Measurements from ENCODE around the gene MED12L. TPM values are rescaled to one million over a fixed set of nuclear protein-coding genes. Genes with fewer than 3 reads are reported as not detected.

The MED12L gene
- total RNA-seq, 1 donor from 2014 or later: 0.43 TPM

GRCh38 chr3:151183265-151183671, 97.8 kb downstream of the MED12L start:
- Histone ChIP-seq H3K36me3 (no peaks in the 10 kb centered on the region), H3K27me3 (no peaks in the 10 kb centered on the region), H3K4me3 (no peak overlapping the region), H3K9me3 (no peaks in the 10 kb centered on the region), H3K4me1 (no peaks in the 10 kb centered on the region), H3K27ac (no peak overlapping the region)
- intact Hi-C loops (cut with DNase I): no loop called here
- TF ChIP-seq, protein P1, sequence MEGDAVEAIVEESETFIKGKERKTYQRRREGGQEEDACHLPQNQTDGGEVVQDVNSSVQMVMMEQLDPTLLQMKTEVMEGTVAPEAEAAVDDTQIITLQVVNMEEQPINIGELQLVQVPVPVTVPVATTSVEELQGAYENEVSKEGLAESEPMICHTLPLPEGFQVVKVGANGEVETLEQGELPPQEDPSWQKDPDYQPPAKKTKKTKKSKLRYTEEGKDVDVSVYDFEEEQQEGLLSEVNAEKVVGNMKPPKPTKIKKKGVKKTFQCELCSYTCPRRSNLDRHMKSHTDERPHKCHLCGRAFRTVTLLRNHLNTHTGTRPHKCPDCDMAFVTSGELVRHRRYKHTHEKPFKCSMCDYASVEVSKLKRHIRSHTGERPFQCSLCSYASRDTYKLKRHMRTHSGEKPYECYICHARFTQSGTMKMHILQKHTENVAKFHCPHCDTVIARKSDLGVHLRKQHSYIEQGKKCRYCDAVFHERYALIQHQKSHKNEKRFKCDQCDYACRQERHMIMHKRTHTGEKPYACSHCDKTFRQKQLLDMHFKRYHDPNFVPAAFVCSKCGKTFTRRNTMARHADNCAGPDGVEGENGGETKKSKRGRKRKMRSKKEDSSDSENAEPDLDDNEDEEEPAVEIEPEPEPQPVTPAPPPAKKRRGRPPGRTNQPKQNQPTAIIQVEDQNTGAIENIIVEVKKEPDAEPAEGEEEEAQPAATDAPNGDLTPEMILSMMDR (IDR thresholded peaks at IDR 0.05): no peak
- DNase-seq (ENCODE audit: low spot score in 2 of 2): no peak

DNA sequence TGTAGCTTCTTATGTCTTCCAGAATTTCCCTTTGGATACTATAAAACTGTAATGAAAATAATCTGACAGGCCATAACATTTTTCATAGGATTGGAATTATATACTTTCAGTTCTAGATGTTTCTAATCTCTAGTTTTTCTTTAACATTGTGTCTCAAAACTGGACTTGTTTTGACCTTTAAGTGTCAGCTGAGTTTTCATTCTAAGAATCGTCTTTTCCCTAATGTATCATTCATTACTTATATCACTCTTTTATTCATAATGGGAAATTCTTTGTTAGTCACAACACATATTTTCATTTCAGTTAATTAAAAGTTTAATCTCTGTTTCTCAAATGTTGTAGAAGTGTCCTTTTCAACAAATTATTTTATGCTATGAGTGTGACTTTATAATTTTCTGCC, 105.6 kb downstream of the MED12L start:
- H3K27ac ChIP-seq: no peak overlapping the region
- no peak overlapping the region for H3K4me3 ChIP-seq
- TF ChIP-seq, protein P1 (IDR thresholded peaks at IDR 0.05): no peak
- no peaks in the 10 kb centered on the region for H3K9me3 ChIP-seq
- H3K4me1 ChIP-seq: no peaks in the 10 kb centered on the region
- DNase-seq (ENCODE audit: low spot score in 2 of 2): no peak
- no peaks in the 10 kb centered on the region for H3K36me3 ChIP-seq
- intact Hi-C loops (cut with DNase I): no loop called here
- H3K27me3 ChIP-seq: no peaks in the 10 kb centered on the region

DNA sequence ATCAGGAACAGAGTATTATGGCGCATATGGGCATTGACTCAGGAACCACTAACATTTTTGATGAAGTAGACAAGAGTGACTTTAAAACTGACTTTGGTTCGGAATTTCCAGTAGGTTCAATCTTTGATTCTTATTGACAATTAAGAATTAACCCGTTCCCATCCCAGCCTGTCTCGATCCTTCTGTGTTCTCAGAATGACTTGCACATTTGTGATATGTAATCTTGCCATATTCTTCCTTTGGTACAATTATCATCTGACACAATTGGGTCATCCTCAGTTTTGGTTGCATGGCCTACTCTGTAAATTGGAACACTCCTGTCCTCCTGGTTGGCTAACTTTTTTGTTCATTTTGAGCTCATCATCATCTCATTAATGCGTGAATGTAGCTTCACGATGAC, 107.1 kb downstream of the MED12L start:
- H3K4me3 ChIP-seq: no peak overlapping the region
- intact Hi-C loops (cut with DNase I): no loop called here
- no peaks in the 10 kb centered on the region for H3K4me1 ChIP-seq
- TF ChIP-seq, protein P1 (IDR thresholded peaks at IDR 0.05): no peak
- DNase-seq (ENCODE audit: low spot score in 2 of 2): no peak
- H3K36me3 ChIP-seq: no peaks in the 10 kb centered on the region
- H3K9me3 ChIP-seq: no peaks in the 10 kb centered on the region
- H3K27me3 ChIP-seq: no peaks in the 10 kb centered on the region
- no peak overlapping the region for H3K27ac ChIP-seq

- no peak for DNase-seq (ENCODE audit: low spot score in 2 of 2)
- Histone ChIP-seq H3K27ac (no peak overlapping the region), H3K4me1 (no peaks in the 10 kb centered on the region), H3K27me3 (no peaks in the 10 kb centered on the region), H3K36me3 (no peaks in the 10 kb centered on the region), H3K4me3 (no peak overlapping the region), H3K9me3 (no peaks in the 10 kb centered on the region)
- intact Hi-C loops (cut with DNase I): no loop called here
- TF ChIP-seq, protein P1 (IDR thresholded peaks at IDR 0.05): no peak
Observed at GRCh38 chr3:151195826-151196225, 110.4 kb downstream of the MED12L start.

GRCh38 chr3:151196434-151196833, 111.0 kb downstream of the MED12L start:
- no peak overlapping the region for H3K4me3 ChIP-seq
- DNase-seq (ENCODE audit: low spot score in 2 of 2): no peak
- H3K36me3 ChIP-seq: no peaks in the 10 kb centered on the region
- no peaks in the 10 kb centered on the region for H3K27me3 ChIP-seq
- H3K9me3 ChIP-seq: no peaks in the 10 kb centered on the region
- intact Hi-C loops (cut with DNase I): no loop called here
- no peak overlapping the region for H3K27ac ChIP-seq
- TF ChIP-seq, protein P1 (IDR thresholded peaks at IDR 0.05): no peak
- H3K4me1 ChIP-seq: no peaks in the 10 kb centered on the region

- H3K36me3 ChIP-seq: no peaks in the 10 kb centered on the region
- no peak for DNase-seq (ENCODE audit: low spot score in 2 of 2)
- no peak overlapping the region for H3K27ac ChIP-seq
- TF ChIP-seq, protein P1 (IDR thresholded peaks at IDR 0.05): no peak
- no peaks in the 10 kb centered on the region for H3K9me3 ChIP-seq
- no peak overlapping the region for H3K4me3 ChIP-seq
- intact Hi-C loops (cut with DNase I): no loop called here
- no peaks in the 10 kb centered on the region for H3K27me3 ChIP-seq
- no peaks in the 10 kb centered on the region for H3K4me1 ChIP-seq
Observed at GRCh38 chr3:151197228-151197627, 111.8 kb downstream of the MED12L start.
